ENCODE results near the gene RHOF. TPM values are rescaled to one million over a fixed set of nuclear protein-coding genes. Genes with fewer than 3 reads are reported as not detected.

RHOF gene
- total and polyA plus RNA-seq, 2 of the 13 experiments (the other 11 are each of a cell fraction or from before 2014, with no cell fraction given) = 14.6 to 32.2 TPM

- H3K9me3 ChIP-seq (ENCODE audit: low read length) = no peaks in the 10 kb centered on the region
- FAIRE-seq (no peak), ATAC-seq (peak; percentile 2; the same call in 2 of the 3 replicates), DNase-seq (ENCODE audit: low spot score) (no peak)
- CTCF ChIA-PET (ENCODE audit: low intra/inter-chr PET ratio, low total read pairs) = interaction anchor here (1.0 to 4.5 kb wide), 5 partner anchors 12 to 37 kb away, joined by 3 to 89 read pairs (median 9); partner anchors contain the start of gene RHOF
- intact Hi-C loops (cut with micrococcal nuclease; ENCODE audit: unreplicated experiment) = loop anchor here (1.0 kb wide), 1 partner anchor 18 kb away; no protein-coding TSS in a partner anchor
- peak overlapping the region; percentile 79 for H3K4me2 ChIP-seq (ENCODE audit: low read depth, low read length)
- peaks cover 31% of the 10 kb centered on the region for H3K79me2 ChIP-seq (ENCODE audit: insufficient read depth, low read length)
- 82% methylated on average over 25 of the region's 25 CpGs for WGBS (ENCODE audit: low lambda C conversion rate)
- H3K4me1 ChIP-seq (ENCODE audit: insufficient read depth, low read length) = peaks cover 28% of the 10 kb centered on the region
- H3K9ac ChIP-seq (ENCODE audit: insufficient read depth, low read depth, low read length) = no peak overlapping the region; the same call in 1 of the 2 replicates
- POLR2A ChIA-PET = interaction anchor here (0.7 to 14.5 kb wide), 2 partner anchors 16 to 101 kb away, joined by 3 to 393 read pairs; partner anchors contain the start of genes RHOF and SETD1B
- H3K4me3 ChIP-seq (replicated peaks in 1 of 3; ENCODE audit: insufficient read depth in 1 of 3, low read depth in 2 of 3, low read length in 3 of 3) = peak overlapping the region; percentile 62 to 71 (median 63); a peak in 4 of 6 replicates
- BruUV-seq (replicated peaks) = no TSS peak
- peaks cover 24 to 52% of the 10 kb centered on the region in 2 experiments; a peak in 4 of 5 replicates for H3K36me3 ChIP-seq (replicated peaks in 1 of 2; ENCODE audit: control insufficient read depth in 1 of 2, insufficient read depth in 2 of 2, low read length in 2 of 2)
- no peak overlapping the region for H3K27ac ChIP-seq (ENCODE audit: extremely low read length, insufficient read depth, low read length)
- in situ Hi-C loops (cut with HindIII; ENCODE audit: extremely low pct_ligation_motif_present, low pct_unique_long_range_greater_than_20kb) = no loop called here
- H2AFZ ChIP-seq (ENCODE audit: low read length) = no peak overlapping the region
- H3K27me3 ChIP-seq (ENCODE audit: control insufficient read depth in 1 of 2, insufficient read depth in 2 of 2, low read length in 2 of 2) = no peaks in the 10 kb centered on the region
- 0 out of 2 replicates have a peak, but pooled peaks cover 6% of the 10 kb centered on the region for H4K20me1 ChIP-seq (ENCODE audit: insufficient read depth, low read length)
- TF ChIP-seq GABPA (IDR thresholded peaks at IDR 0.05; ENCODE audit: low read depth, low read length) = no peak
- TF ChIP-seq GABPA (CRISPR knock-in tag; IDR thresholded peaks at IDR 0.05; ENCODE audit: low read depth) = 0 out of 2 replicates have a peak, but pooled peaks have one; percentile 12
- TF ChIP-seq ASH2L (IDR thresholded peaks at IDR 0.05; ENCODE audit: insufficient read length, low read depth, low read length) = no peak
- no peak for TF ChIP-seq TSC22D2 (CRISPR knock-in tag; IDR thresholded peaks at IDR 0.05; ENCODE audit: borderline replicate concordance)
- peak; percentile 31; the same call in 1 of the 2 replicates for TF ChIP-seq ZMYM3 (CRISPR knock-in tag; IDR thresholded peaks at IDR 0.05)
- no peak for TF ChIP-seq ZFP37 (CRISPR knock-in tag; IDR thresholded peaks at IDR 0.05; ENCODE audit: borderline replicate concordance)
- TF ChIP-seq CEBPB (IDR thresholded peaks at IDR 0.05; ENCODE audit: borderline replicate concordance, low read depth, low read length) = peak; percentile 60; the same call in 1 of the 2 replicates
- peak; percentile 31; the same call in 1 of the 2 replicates for TF ChIP-seq RARA (CRISPR knock-in tag; IDR thresholded peaks at IDR 0.05)
- peak; percentile 93 for TF ChIP-seq ZNF768 (CRISPR knock-in tag; IDR thresholded peaks at IDR 0.05)
These were observed 19.7 kb upstream of the RHOF start for GRCh38 chr12:121812921-121813896.

All from HepG2 (cell line).